Activated naive CD4-positive, alpha-beta T cell treated with anti-CD3 and anti-CD28 coated beads for 36 hours (primary cell): ENCODE measurements around the gene RIOK1. TPM values are rescaled to one million over a fixed set of nuclear protein-coding genes. Genes with fewer than 3 reads are reported as not detected.
A peak's percentile ranks its signal among the peaks of the same experiment; 100 is the strongest.

ENCODE experiments used
- CTCF ChIA-PET: fragments of 350-600 bp; sonication (Branson Sonifier 250); formaldehyde crosslinking; loops from one replicate; lab custom pipeline; 2021; ENCODE audit warnings: antibody characterized with exemption; lab: Charles Lee
- DNase-seq: peaks from one replicate; pipeline ENCODE4 v3.0.0-alpha.2; 2020
- H3K27ac Mint-ChIP-seq: one replicate; pipeline ENCODE4 v1.8.0; 2021; ENCODE audit warnings: mild to moderate bottlenecking, mixed read lengths
- H3K27me3 Mint-ChIP-seq: one replicate; pipeline ENCODE4 v1.8.0; 2021; ENCODE audit warnings: low read depth, mixed read lengths
- H3K36me3 Mint-ChIP-seq: one replicate; pipeline ENCODE4 v1.8.0; 2021; ENCODE audit warnings: low read depth, mixed read lengths
- H3K4me1 Mint-ChIP-seq: one replicate; pipeline ENCODE4 v1.8.0; 2021; ENCODE audit warnings: low read depth, mixed read lengths
- H3K4me3 Mint-ChIP-seq: one replicate; pipeline ENCODE4 v1.8.0; 2021; ENCODE audit warnings: mild to moderate bottlenecking, moderate library complexity, mixed read lengths
- H3K9me3 Mint-ChIP-seq: one replicate; pipeline ENCODE4 v1.8.0; 2021; ENCODE audit warnings: mixed read lengths
- intact Hi-C: fragments of 100-400 bp; cut with micrococcal nuclease; formaldehyde crosslinking; loops from one replicate; pipeline ENCODE4 v1.15.1; 2023
- total RNA-seq, 2 experiments: library from RNA; stranded (reverse); gene quantifications; one replicate each; pipeline ENCODE4 v1.2.3, GENCODE V29; 2021

RIOK1 gene
- total RNA-seq, 2 experiments from 2014 or later: 33.8 to 38.5 TPM

GRCh38 chr6:7378740-7379139, 10.9 kb upstream of the RIOK1 start:
- intact Hi-C loops: no loop called here
- H3K27me3 Mint-ChIP-seq: peaks cover 2% of the 10 kb centered on the region
- CTCF ChIA-PET: interaction anchor here (0.9 kb wide), 1 partner anchor 101 kb away, joined by 3 read pairs; no protein-coding TSS in a partner anchor
- no peak overlapping the region for H3K27ac Mint-ChIP-seq
- no peaks in the 10 kb centered on the region for H3K9me3 Mint-ChIP-seq
- no peak for DNase-seq
- H3K4me3 Mint-ChIP-seq: no peak overlapping the region
- no peaks in the 10 kb centered on the region for H3K36me3 Mint-ChIP-seq
- peaks cover 3% of the 10 kb centered on the region for H3K4me1 Mint-ChIP-seq

GRCh38 chr6:7381092-7381491, 8.5 kb upstream of the RIOK1 start:
- H3K27me3 Mint-ChIP-seq: peaks cover 2% of the 10 kb centered on the region
- CTCF ChIA-PET: interaction anchor here (0.7 kb wide), 1 partner anchor 100 kb away, joined by 3 read pairs; no protein-coding TSS in a partner anchor
- H3K27ac Mint-ChIP-seq: no peak overlapping the region
- H3K9me3 Mint-ChIP-seq: no peaks in the 10 kb centered on the region
- no peak overlapping the region for H3K4me3 Mint-ChIP-seq
- no peak for DNase-seq
- intact Hi-C loops: no loop called here
- no peaks in the 10 kb centered on the region for H3K36me3 Mint-ChIP-seq
- H3K4me1 Mint-ChIP-seq: no peaks in the 10 kb centered on the region

- Mint-ChIP-seq H3K27me3 (no peaks in the 10 kb centered on the region), H3K4me3 (peak overlapping the region; percentile 94), H3K36me3 (peaks cover 23% of the 10 kb centered on the region), H3K4me1 (peaks cover 40% of the 10 kb centered on the region), H3K27ac (peak overlapping the region; percentile 97), H3K9me3 (no peaks in the 10 kb centered on the region)
- no peak for DNase-seq
- CTCF ChIA-PET: interaction anchor here (1.2 to 4.0 kb wide), 4 partner anchors 19 to 226 kb away, joined by 3 to 25 read pairs (median 4); no protein-coding TSS in a partner anchor
- intact Hi-C loops: loop anchor here (1.0 to 2.0 kb wide), 8 partner anchors 76 to 1046 kb away; partner anchors contain the start of genes BLOC1S5, EEF1E1, RREB1 and SLC35B3
Observed at GRCh38 chr6:7389162-7389450, 502 bp upstream of the RIOK1 start.

GRCh38 chr6:7390226-7390878, 744 bp downstream of the RIOK1 start:
- intact Hi-C loops: loop anchor here (1.0 to 10.0 kb wide), 2 partner anchors 472 to 666 kb away; no protein-coding TSS in a partner anchor
- Mint-ChIP-seq H3K4me3 (peak overlapping the region; percentile 94), H3K36me3 (peaks cover 29% of the 10 kb centered on the region), H3K27me3 (no peaks in the 10 kb centered on the region), H3K9me3 (no peaks in the 10 kb centered on the region), H3K4me1 (peaks cover 42% of the 10 kb centered on the region), H3K27ac (peak overlapping the region; percentile 97)
- CTCF ChIA-PET: interaction anchor here (0.6 to 4.0 kb wide), 5 partner anchors 17 to 225 kb away, joined by 3 to 25 read pairs (median 4); no protein-coding TSS in a partner anchor
- no peak for DNase-seq

- Mint-ChIP-seq H3K27me3 (no peaks in the 10 kb centered on the region), H3K9me3 (no peaks in the 10 kb centered on the region), H3K4me3 (peak overlapping the region; percentile 94), H3K4me1 (peaks cover 44% of the 10 kb centered on the region), H3K36me3 (peaks cover 36% of the 10 kb centered on the region), H3K27ac (no peak overlapping the region)
- CTCF ChIA-PET: interaction anchor here (1.2 to 4.0 kb wide), 2 partner anchors 111 to 115 kb away, joined by 4 to 25 read pairs; no protein-coding TSS in a partner anchor
- DNase-seq: no peak
- intact Hi-C loops: loop anchor here (10.0 kb wide), 1 partner anchor 666 kb away; no protein-coding TSS in a partner anchor
Observed at GRCh38 chr6:7391151-7391550, 1.5 kb downstream of the RIOK1 start.

- Mint-ChIP-seq H3K36me3 (peaks cover 37% of the 10 kb centered on the region), H3K9me3 (no peaks in the 10 kb centered on the region), H3K4me1 (peaks cover 44% of the 10 kb centered on the region), H3K4me3 (no peak overlapping the region), H3K27me3 (no peaks in the 10 kb centered on the region), H3K27ac (no peak overlapping the region)
- CTCF ChIA-PET: no interaction called here
- intact Hi-C loops: loop anchor here (10.0 kb wide), 1 partner anchor 668 kb away; no protein-coding TSS in a partner anchor
- DNase-seq: no peak
Observed at GRCh38 chr6:7392402-7392801, 2.8 kb downstream of the RIOK1 start.

- Mint-ChIP-seq H3K9me3 (no peaks in the 10 kb centered on the region), H3K27me3 (no peaks in the 10 kb centered on the region), H3K36me3 (peaks cover 44% of the 10 kb centered on the region), H3K27ac (no peak overlapping the region), H3K4me1 (no peaks in the 10 kb centered on the region), H3K4me3 (no peak overlapping the region)
- no peak for DNase-seq
- intact Hi-C loops: no loop called here
- CTCF ChIA-PET: interaction anchor here (0.7 kb wide), 1 partner anchor 126 kb away, joined by 3 read pairs; no protein-coding TSS in a partner anchor
Observed at GRCh38 chr6:7401075-7401474, 11.5 kb downstream of the RIOK1 start.

GRCh38 chr6:7402716-7403115, 13.1 kb downstream of the RIOK1 start:
- intact Hi-C loops: no loop called here
- Mint-ChIP-seq H3K4me1 (no peaks in the 10 kb centered on the region), H3K27ac (no peak overlapping the region), H3K36me3 (peaks cover 48% of the 10 kb centered on the region), H3K9me3 (no peaks in the 10 kb centered on the region), H3K4me3 (no peak overlapping the region), H3K27me3 (no peaks in the 10 kb centered on the region)
- DNase-seq: no peak
- CTCF ChIA-PET: no interaction called here

- H3K27me3 Mint-ChIP-seq: no peaks in the 10 kb centered on the region
- H3K27ac Mint-ChIP-seq: no peak overlapping the region
- H3K4me1 Mint-ChIP-seq: no peaks in the 10 kb centered on the region
- DNase-seq: no peak
- no peak overlapping the region for H3K4me3 Mint-ChIP-seq
- intact Hi-C loops: no loop called here
- CTCF ChIA-PET: interaction anchor here (0.6 kb wide), 1 partner anchor 11 kb away, joined by 4 read pairs; no protein-coding TSS in a partner anchor
- H3K9me3 Mint-ChIP-seq: no peaks in the 10 kb centered on the region
- peaks cover 48% of the 10 kb centered on the region for H3K36me3 Mint-ChIP-seq
Observed at GRCh38 chr6:7404546-7404945, 14.9 kb downstream of the RIOK1 start.

- H3K4me1 Mint-ChIP-seq: peaks cover 4% of the 10 kb centered on the region
- no peaks in the 10 kb centered on the region for H3K27me3 Mint-ChIP-seq
Observed at GRCh38 chr6:7406743-7407142, 17.1 kb downstream of the RIOK1 start.

GRCh38 chr6:7409740-7410139, 20.1 kb downstream of the RIOK1 start:
- H3K27me3 Mint-ChIP-seq: no peaks in the 10 kb centered on the region
- H3K4me1 Mint-ChIP-seq: peaks cover 4% of the 10 kb centered on the region
- no peak for DNase-seq
- no peaks in the 10 kb centered on the region for H3K9me3 Mint-ChIP-seq
- no peak overlapping the region for H3K27ac Mint-ChIP-seq
- peaks cover 49% of the 10 kb centered on the region for H3K36me3 Mint-ChIP-seq
- no peak overlapping the region for H3K4me3 Mint-ChIP-seq
- CTCF ChIA-PET: interaction anchor here (1.0 to 2.2 kb wide), 2 partner anchors 134 to 160 kb away, joined by 5 to 10 read pairs; no protein-coding TSS in a partner anchor
- intact Hi-C loops: no loop called here

More at GRCh38 chr6:7406743-7407142, 17.1 kb downstream of the RIOK1 start:
- Mint-ChIP-seq H3K36me3 (peaks cover 52% of the 10 kb centered on the region), H3K4me3 (no peak overlapping the region), H3K9me3 (no peaks in the 10 kb centered on the region), H3K27ac (no peak overlapping the region)
- CTCF ChIA-PET: no interaction called here
- intact Hi-C loops: no loop called here
- no peak for DNase-seq

GRCh38 chr6:7410851-7411250, 21.2 kb downstream of the RIOK1 start:
- intact Hi-C loops: no loop called here
- peaks cover 46% of the 10 kb centered on the region for H3K36me3 Mint-ChIP-seq
- CTCF ChIA-PET: interaction anchor here (0.6 to 2.2 kb wide), 3 partner anchors 15 to 204 kb away, joined by 4 to 10 read pairs (median 4); no protein-coding TSS in a partner anchor
- no peaks in the 10 kb centered on the region for H3K9me3 Mint-ChIP-seq
- H3K27me3 Mint-ChIP-seq: no peaks in the 10 kb centered on the region
- no peak overlapping the region for H3K4me3 Mint-ChIP-seq
- no peak for DNase-seq
- H3K4me1 Mint-ChIP-seq: peaks cover 4% of the 10 kb centered on the region
- no peak overlapping the region for H3K27ac Mint-ChIP-seq
